ENCODE results near the gene DDB1. TPM values are rescaled to one million over a fixed set of nuclear protein-coding genes. Genes with fewer than 3 reads are reported as not detected.
A peak's percentile ranks its signal among the peaks of the same experiment; 100 is the strongest.
"Not testable (repeated sequence)": the region's sequence is repeated elsewhere in the genome, so short reads cannot be mapped to it uniquely, and the experiment has no call there.

DDB1 gene
- total RNA-seq, 1 donor from 2014 or later: 329 TPM

DNA sequence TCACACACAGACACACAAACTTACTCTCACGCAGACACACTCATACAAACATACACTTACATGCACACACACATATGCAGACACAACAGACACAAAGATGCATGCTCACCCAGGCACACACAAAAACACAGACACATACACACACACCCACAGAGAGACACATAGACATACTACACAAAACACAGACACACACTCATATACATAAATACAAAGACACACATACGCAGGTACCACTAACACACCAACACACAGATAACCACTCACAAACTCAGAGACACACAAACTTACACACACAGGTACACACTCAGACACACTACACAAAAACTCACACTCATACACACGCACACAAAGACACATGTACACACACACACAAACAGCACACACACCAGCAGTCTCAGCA, 60.2 kb downstream of the DDB1 start:
- no peak for DNase-seq (ENCODE audit: low read depth)

- no peak for DNase-seq (ENCODE audit: low read depth)
Observed at GRCh38 chr11:61270354-61271076, 62.4 kb downstream of the DDB1 start.

DNA sequence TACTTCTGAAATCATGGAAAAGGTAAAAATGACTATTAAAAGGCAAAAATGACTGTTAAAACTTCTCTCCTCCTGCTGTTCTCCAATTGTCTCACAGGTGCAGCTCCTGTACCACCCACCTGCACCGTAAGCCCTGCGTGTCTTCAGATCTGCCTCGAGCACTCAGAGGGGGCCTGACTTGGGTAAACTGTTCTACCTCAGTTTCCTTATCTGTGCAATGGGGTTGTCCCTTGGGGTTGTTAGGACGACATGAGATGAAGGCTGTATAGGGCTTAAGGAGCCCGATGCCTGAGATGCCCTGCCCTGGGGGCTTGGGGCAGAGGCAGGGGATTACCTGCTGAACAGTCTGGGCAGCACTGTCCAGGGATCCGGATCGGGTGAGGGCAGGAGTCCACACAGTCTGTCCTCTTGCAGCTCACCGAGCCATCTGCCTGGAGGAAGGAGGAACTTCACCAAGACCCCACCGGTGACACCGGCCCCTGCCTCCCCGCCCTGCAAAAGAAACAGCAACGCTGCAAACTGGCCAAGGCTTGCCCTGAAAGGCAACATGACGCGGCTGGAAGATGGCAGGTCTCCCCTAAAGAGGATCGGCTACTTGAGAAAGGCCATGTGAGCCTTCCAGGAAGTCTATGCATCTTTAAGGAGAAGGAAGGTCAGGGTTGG, 64.2 kb downstream of the DDB1 start:
- no peak for DNase-seq (ENCODE audit: low read depth)

GRCh38 chr11:61267437-61267841, 65.5 kb downstream of the DDB1 start:
- DNase-seq (ENCODE audit: low read depth): no peak

- DNase-seq (ENCODE audit: low read depth): peak; percentile 32
Observed at GRCh38 chr11:61266602-61267001, 66.3 kb downstream of the DDB1 start.

DNA sequence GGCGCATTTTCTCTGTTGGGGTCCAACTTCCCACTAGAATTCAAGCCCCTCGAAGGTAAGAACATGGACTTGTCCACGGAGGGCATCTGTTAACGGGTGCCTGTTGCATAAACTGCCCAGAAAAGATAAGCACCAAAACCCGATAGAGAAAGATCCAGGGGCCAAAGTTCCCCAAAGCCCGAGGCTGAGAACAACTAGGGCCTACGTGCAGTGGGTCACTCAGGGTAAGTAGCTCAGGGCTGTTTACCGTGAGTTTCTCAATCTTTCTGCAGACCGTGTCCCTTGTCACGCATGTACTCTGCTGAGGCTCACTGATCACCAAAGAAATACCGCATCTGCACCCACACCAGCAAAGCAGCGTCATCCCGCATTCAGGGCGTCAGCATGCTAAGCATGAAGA, 67.5 kb downstream of the DDB1 start:
- no peak for DNase-seq (ENCODE audit: low read depth)

- DNase-seq (ENCODE audit: low read depth): no peak
Observed at GRCh38 chr11:61264795-61265194, 68.1 kb downstream of the DDB1 start.

DNA sequence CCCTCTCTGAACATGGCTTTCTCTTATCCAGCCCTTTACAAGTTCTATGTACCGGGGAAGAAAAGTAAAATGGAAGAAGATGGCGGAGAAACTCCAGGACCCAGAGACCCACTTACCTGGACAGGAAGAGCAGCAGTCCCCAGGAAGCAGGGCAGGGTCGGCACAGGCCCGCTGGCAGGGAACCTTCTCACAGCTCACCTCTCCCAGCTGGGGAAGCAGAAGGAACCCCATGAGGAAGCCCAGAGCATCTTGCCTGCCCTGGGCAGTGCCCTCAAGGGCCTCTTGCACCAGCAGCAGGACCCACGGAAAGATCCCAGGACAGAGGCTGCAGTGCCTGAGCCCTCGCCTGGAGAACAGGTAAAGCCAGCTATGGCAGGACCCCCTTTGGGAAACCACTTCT, 68.5 kb downstream of the DDB1 start:
- DNase-seq (ENCODE audit: low read depth): no peak

GRCh38 chr11:61259363-61259762, 73.5 kb downstream of the DDB1 start:
- no peak for DNase-seq (ENCODE audit: low read depth)

- no peak for DNase-seq (ENCODE audit: low read depth)
Observed at GRCh38 chr11:61258546-61258945, 74.4 kb downstream of the DDB1 start.

DNA sequence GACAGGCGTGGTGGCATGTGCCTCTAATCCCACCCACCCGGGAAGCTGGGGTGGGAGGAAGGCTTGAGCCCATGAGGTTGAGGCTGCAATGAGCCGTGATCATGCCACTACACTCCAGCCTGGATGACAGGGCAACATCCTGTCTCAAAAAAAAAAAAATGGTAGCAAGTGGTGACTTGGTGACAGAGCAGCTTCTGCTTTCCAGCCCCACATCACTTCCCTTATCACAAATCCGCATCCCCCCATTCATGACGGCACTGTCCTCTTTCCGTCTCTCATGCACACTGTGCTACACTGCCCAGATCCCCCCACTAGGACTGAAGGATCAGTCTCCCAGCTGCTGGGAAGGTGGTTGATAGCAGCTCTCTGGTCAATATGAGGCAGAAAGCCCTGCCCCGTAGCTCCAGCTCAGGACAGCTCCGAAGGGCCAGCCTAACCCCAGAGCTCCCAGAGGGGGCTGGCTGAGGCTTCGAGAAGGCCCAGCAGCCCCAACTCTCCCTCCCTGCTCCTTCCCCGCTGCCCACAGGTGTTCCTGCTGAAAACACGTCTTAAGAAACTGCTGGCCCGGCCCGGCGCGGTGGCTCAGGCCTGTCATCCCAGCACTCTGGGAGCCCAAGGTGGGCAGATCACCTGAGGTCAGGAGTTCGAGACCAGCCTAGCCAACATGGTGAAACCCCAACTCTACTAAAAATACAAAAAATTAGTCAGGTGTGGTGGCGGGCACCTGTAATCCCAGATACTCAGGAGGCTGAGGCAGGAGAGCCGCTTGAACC, 76.0 kb downstream of the DDB1 start:
- DNase-seq (ENCODE audit: low read depth): no peak

GRCh38 chr11:61254403-61255025, 78.4 kb downstream of the DDB1 start:
- peak; percentile 61 for DNase-seq (ENCODE audit: low read depth)

DNA sequence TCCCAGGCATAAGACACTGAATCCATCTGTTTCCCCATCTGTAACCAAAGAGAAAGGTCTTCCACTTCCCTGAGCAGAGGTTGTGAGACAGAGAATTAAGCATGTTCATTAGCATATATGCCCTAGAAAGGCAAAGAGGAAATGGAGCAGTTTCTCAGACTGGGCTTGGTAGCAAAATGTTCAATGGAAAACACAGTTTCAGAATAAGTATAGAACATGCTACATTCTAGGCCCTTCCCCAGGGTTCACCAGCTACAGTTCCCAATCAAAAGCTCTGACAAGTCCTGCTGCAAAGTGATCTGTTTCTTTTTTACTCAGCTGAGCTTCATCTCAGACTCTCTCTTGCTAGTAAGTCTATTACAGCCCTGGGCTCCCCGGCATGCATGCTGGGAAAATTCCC, 80.6 kb downstream of the DDB1 start:
- not testable (repeated sequence) for DNase-seq (ENCODE audit: low read depth)

GRCh38 chr11:61250796-61251765, 81.8 kb downstream of the DDB1 start:
- DNase-seq (ENCODE audit: low read depth): peak; percentile 76

Other genes with a start within 250 kb of the DDB1 start
- not detected in 2 replicates for gene CD5, start 230.6 kb downstream of the DDB1 start, total RNA-seq
- 17.3 and 24.4 TPM in 2 replicates for gene VPS37C, start 171.7 kb downstream of the DDB1 start, total RNA-seq
- gene PGA3, start 129.6 kb downstream of the DDB1 start, total RNA-seq: 10.7 and 19.9 TPM in 2 replicates
- gene PGA4, start 110.8 kb downstream of the DDB1 start, total RNA-seq: 119 and 152 TPM in 2 replicates
- 18.1 and 29.7 TPM in 2 replicates for gene PGA5, start 91.9 kb downstream of the DDB1 start, total RNA-seq
- gene VWCE, start 37.8 kb downstream of the DDB1 start, total RNA-seq: 2.1 and 2.7 TPM in 2 replicates
- 32.1 and 37.3 TPM in 2 replicates for gene TKFC, start 123 bp upstream of the DDB1 start, total RNA-seq
- gene CYB561A3, start 28.8 kb upstream of the DDB1 start, total RNA-seq: 104 and 126 TPM in 2 replicates
- gene TMEM138, start 29.3 kb upstream of the DDB1 start, total RNA-seq: 42.5 and 54.2 TPM in 2 replicates
- 6.7 and 17.1 TPM in 2 replicates for gene TMEM216, start 59.5 kb upstream of the DDB1 start, total RNA-seq
- 40.6 and 41.2 TPM in 2 replicates for gene CPSF7, start 96.9 kb upstream of the DDB1 start, total RNA-seq
- gene SDHAF2, start 97.0 kb upstream of the DDB1 start, total RNA-seq: 39.7 TPM in 2 replicates
- gene LRRC10B, start 175.6 kb upstream of the DDB1 start, total RNA-seq: not detected in 2 replicates
- gene SYT7, start 248.0 kb upstream of the DDB1 start, total RNA-seq: 6.0 and 13.9 TPM in 2 replicates